Frontal cortex (tissue), 4 donors: ENCODE data around the gene MFAP3L. TPM values are rescaled to one million over a fixed set of nuclear protein-coding genes. Genes with fewer than 3 reads are reported as not detected.
"Not testable (repeated sequence)": the region's sequence is repeated elsewhere in the genome, so short reads cannot be mapped to it uniquely, and the experiment has no call there.

Experiments used
- DNase-seq, 2 donors: peaks; one replicate each; pipeline ENCODE4 v3.0.0; 2012; ENCODE audit warnings: low spot score in 2 of 2
- FAIRE-seq: peaks from 2 replicates; lab custom pipeline; 2012; peaks lifted over from hg19 to GRCh38; lab: Jason Lieb, UNC
- total RNA-seq: library from RNA; depleted of rRNA; stranded (reverse); fragments of >200 nt; gene quantifications from one replicate; pipeline ENCODE4 v1.2.3, GENCODE V29; 2014
- donor health status: control.
- donor health status: control.
- donor health status: control.

Gene MFAP3L
- total RNA-seq, 1 donor from 2014 or later = 8.2 TPM

GRCh38 chr4:169955521-169955920 is 70.7 kb downstream of the MFAP3L start:
- FAIRE-seq (no peak), DNase-seq (no peak)

GRCh38 chr4:169952236-169953002 is 73.8 kb downstream of the MFAP3L start:
- DNase-seq (no peak), FAIRE-seq (no peak)

GRCh38 chr4:169948271-169948670 is 77.9 kb downstream of the MFAP3L start:
- FAIRE-seq (no peak), DNase-seq (no peak)

GRCh38 chr4:169945636-169946035 is 80.6 kb downstream of the MFAP3L start:
- FAIRE-seq (no peak), DNase-seq (no peak)

- not testable (repeated sequence) for FAIRE-seq, DNase-seq
Measured at GRCh38 chr4:169943601-169944000, 82.6 kb downstream of the MFAP3L start.

- DNase-seq (no peak), FAIRE-seq (no peak)
Measured at GRCh38 chr4:169941141-169941540, 85.1 kb downstream of the MFAP3L start.

GRCh38 chr4:169940460-169940859 is 85.7 kb downstream of the MFAP3L start:
- FAIRE-seq (no peak), DNase-seq (no peak)

Other genes with a start within 250 kb of the MFAP3L start
- gene AADAT, start 63.6 kb upstream of the MFAP3L start, total RNA-seq = 28.1 TPM